GM21526 (cell line): ENCODE results near the gene PARP16.

Source experiments
- ATAC-seq: cut with Tn5 transposase; IDR thresholded peaks from one replicate; pipeline ENCODE4 v1.9.1; 2021; ENCODE audit warnings: moderate library complexity; ENCODE audit not compliant: unreplicated experiment, low FRiP score

PARP16 gene

GRCh38 chr15:65312400-65312916 is 25.8 kb upstream of the PARP16 start:
- no peak for ATAC-seq

GRCh38 chr15:65311760-65312159 is 25.1 kb upstream of the PARP16 start:
- ATAC-seq = no peak

- no peak for ATAC-seq
Measured at GRCh38 chr15:65310431-65311137, 23.9 kb upstream of the PARP16 start.

GRCh38 chr15:65309882-65310418 is 23.3 kb upstream of the PARP16 start:
- no peak for ATAC-seq

GRCh38 chr15:65307978-65308377 is 21.3 kb upstream of the PARP16 start:
- no peak for ATAC-seq

- no peak for ATAC-seq
Measured at GRCh38 chr15:65306551-65306950, 19.9 kb upstream of the PARP16 start.

- ATAC-seq = no peak
Measured at GRCh38 chr15:65305776-65306175, 19.1 kb upstream of the PARP16 start.

GRCh38 chr15:65305150-65305758 is 18.6 kb upstream of the PARP16 start:
- ATAC-seq = peak; percentile 37

GRCh38 chr15:65304381-65305149 is 17.9 kb upstream of the PARP16 start, which contains the start of gene RNU5B-1:
Gene RNU5B-1 (plus strand): TSS chr15:65304677.
- peak; percentile 58 for ATAC-seq

- peak; percentile 1 for ATAC-seq
Measured at GRCh38 chr15:65303687-65304380, 17.2 kb upstream of the PARP16 start.

- ATAC-seq = no peak
Measured at GRCh38 chr15:65302061-65302460, 15.4 kb upstream of the PARP16 start.

- no peak for ATAC-seq
Measured at GRCh38 chr15:65300924-65301441, 14.3 kb upstream of the PARP16 start.

GRCh38 chr15:65298731-65299130 is 12.0 kb upstream of the PARP16 start:
- no peak for ATAC-seq

GRCh38 chr15:65292938-65293518 is 6.3 kb upstream of the PARP16 start:
- ATAC-seq = no peak

- no peak for ATAC-seq
Measured at GRCh38 chr15:65290228-65290627, 3.5 kb upstream of the PARP16 start.

GRCh38 chr15:65289261-65289854 is 2.7 kb upstream of the PARP16 start:
- no peak for ATAC-seq

GRCh38 chr15:65287520-65287855 is 805 bp upstream of the PARP16 start:
- no peak for ATAC-seq

- ATAC-seq = peak; percentile 10
Measured at GRCh38 chr15:65286069-65286703, 497 bp downstream of the PARP16 start.
